Testis (tissue), 3 donors: ENCODE measurements around the gene WBP1. TPM values are rescaled to one million over a fixed set of nuclear protein-coding genes. Genes with fewer than 3 reads are reported as not detected.

Source experiments
- DNase-seq: peaks from one replicate; pipeline ENCODE4 v3.0.0-alpha.2; 2019
- H3K27ac ChIP-seq, 2 donors: fragments of 200-600 bp; sonication (generic); one replicate each; pipeline ENCODE4 v1.5.1; 2019
- H3K27me3 ChIP-seq: fragments of 200-600 bp; sonication (generic); one replicate; pipeline ENCODE4 v1.5.1; 2019
- H3K36me3 ChIP-seq: fragments of 200-600 bp; sonication (generic); one replicate; pipeline ENCODE4 v1.5.1; 2017; ENCODE audit warnings: low read depth; ENCODE audit errors: missing control alignments
- H3K4me1 ChIP-seq: fragments of 200-600 bp; sonication (generic); one replicate; pipeline ENCODE4 v1.5.1; 2019
- H3K4me3 ChIP-seq, 2 donors: fragments of 200-600 bp; sonication (generic); one replicate each; pipeline ENCODE4 v1.5.1; 2017 to 2019
- H3K9me3 ChIP-seq: fragments of 200-600 bp; sonication (generic); one replicate; pipeline ENCODE4 v1.5.1; 2017
- CTCF ChIP-seq, 3 experiments: fragments of 450-650 bp in 2 of 3; fragments of 200-600 bp in 1 of 3; sonication (generic) in 1 of 3; IDR thresholded peaks; one replicate each; pipeline ENCODE4 v1.5.1; 2016 to 2019; ENCODE audit warnings: antibody characterized with exemption in 3 of 3, mild to moderate bottlenecking in 2 of 3, moderate library complexity in 1 of 3
- POLR2A ChIP-seq: fragments of 450-650 bp; IDR thresholded peaks from one replicate; pipeline ENCODE4 v1.6.1; 2017; ENCODE audit warnings: antibody characterized with exemption, mild to moderate bottlenecking, moderate library complexity
- WGBS, 2 donors: methylation state at CpG; one replicate each; pipeline ENCODE4 v1.1.5; 2018; 5-methylcytosine and 5-hydroxymethylcytosine counted together
- intact Hi-C: fragments of 100-400 bp; cut with DNase I; formaldehyde crosslinking; loops from one replicate; pipeline ENCODE4 v1.15.1; 2023; ENCODE audit warnings: low total_unique reads
- polyA plus RNA-seq: library from polyadenylated mRNA; stranded (reverse); fragments of 350-450 nt; fragmentation: Illumina TruSeq; extraction: RNeasy Lipid Tissue Mini Kit (QIAGEN cat#74804); gene quantifications from one replicate; pipeline ENCODE4 v1.2.3, GENCODE V29; 2014; ENCODE audit warnings: low read depth, low replicate concordance; ENCODE audit not compliant: insufficient read depth
- total RNA-seq, 2 donors: library from RNA; depleted of rRNA; stranded (reverse); fragments of >200 nt; gene quantifications; one replicate each; pipeline ENCODE4 v1.2.3, GENCODE V29; 2016

Gene WBP1
- total and polyA plus RNA-seq, 3 donors from 2014 or later = 73.8 to 84.3 (median 80.8) TPM

- intact Hi-C loops = no loop called here
- Histone ChIP-seq H3K4me3 (no peak overlapping the region), H3K36me3 (peaks cover 4% of the 10 kb centered on the region), H3K4me1 (peaks cover 18% of the 10 kb centered on the region), H3K27ac (no peak overlapping the region), H3K27me3 (no peaks in the 10 kb centered on the region), H3K9me3 (no peaks in the 10 kb centered on the region)
- no peak for DNase-seq
- no peak for TF ChIP-seq POLR2A
- TF ChIP-seq CTCF (IDR thresholded peaks at IDR 0.05) = no peak
- WGBS, 2 donors = 51 to 62% methylated on average over 18 of the region's 18 CpGs
Observed at GRCh38 chr2:74501335-74502071, 43.3 kb downstream of the WBP1 start.

GRCh38 chr2:74502147-74502719, 44.0 kb downstream of the WBP1 start:
- Histone ChIP-seq H3K4me3 (peak overlapping the region; percentile 39 to 51), H3K4me1 (peaks cover 18% of the 10 kb centered on the region), H3K27me3 (no peaks in the 10 kb centered on the region), H3K27ac (no peak overlapping the region), H3K36me3 (peaks cover 4% of the 10 kb centered on the region), H3K9me3 (no peaks in the 10 kb centered on the region)
- DNase-seq = no peak
- TF ChIP-seq CTCF (IDR thresholded peaks at IDR 0.05) (no peak), POLR2A (no peak)
- intact Hi-C loops = no loop called here
- WGBS, 2 donors = 12 to 13% methylated on average over 31 to 32 of the region's 32 CpGs

GRCh38 chr2:74502720-74503505, 44.7 kb downstream of the WBP1 start:
- Histone ChIP-seq H3K36me3 (peaks cover 4% of the 10 kb centered on the region), H3K4me3 (peak overlapping the region; percentile 39 to 51), H3K27ac (no peak overlapping the region), H3K4me1 (peaks cover 13% of the 10 kb centered on the region), H3K27me3 (no peaks in the 10 kb centered on the region), H3K9me3 (no peaks in the 10 kb centered on the region)
- 1 to 3% methylated on average over 20 to 65 of the region's 67 CpGs for WGBS, 2 donors
- intact Hi-C loops = no loop called here
- TF ChIP-seq CTCF (IDR thresholded peaks at IDR 0.05) (no peak), POLR2A (no peak)
- DNase-seq = peak; percentile 64

GRCh38 chr2:74503506-74504475, 45.6 kb downstream of the WBP1 start:
- TF ChIP-seq POLR2A (no peak), CTCF (IDR thresholded peaks at IDR 0.05) (no peak)
- H3K4me1 ChIP-seq = peaks cover 14% of the 10 kb centered on the region
- no peak overlapping the region for H3K27ac ChIP-seq
- peaks cover 4% of the 10 kb centered on the region for H3K36me3 ChIP-seq
- H3K9me3 ChIP-seq = no peaks in the 10 kb centered on the region
- intact Hi-C loops = no loop called here
- peak overlapping the region; percentile 39 to 51 for H3K4me3 ChIP-seq
- DNase-seq = no peak
- H3K27me3 ChIP-seq = no peaks in the 10 kb centered on the region
- 47 to 51% methylated on average over 21 to 45 of the region's 45 CpGs for WGBS, 2 donors
